SU-DHL-6 (cell line): Measurements from ENCODE around the gene MCAT.

Source experiments
- H2AFZ ChIP-seq: fragments of 200-600 bp; sonication (generic); 2 replicates; pipeline ENCODE4 v1.6.1; 2014; ENCODE audit warnings: low read depth, mild to moderate bottlenecking, moderate library complexity, mixed read lengths, antibody characterized with exemption, low read length; ENCODE audit not compliant: severe bottlenecking
- H3F3A ChIP-seq: fragments of 200-600 bp; shearing (Covaris generic); 2 replicates; pipeline ENCODE4 v1.6.0; 2016; ENCODE audit warnings: antibody characterized with exemption, mild to moderate bottlenecking; ENCODE audit not compliant: insufficient read depth
- H3K27ac ChIP-seq: fragments of 200-600 bp; sonication (generic); 2 replicates; pipeline ENCODE4 v1.5.1; 2016; ENCODE audit warnings: low read depth, mild to moderate bottlenecking, low read length, moderate library complexity, mixed read lengths
- H3K27me3 ChIP-seq: fragments of 200-600 bp; sonication (generic), shearing (Covaris generic); 2 replicates; pipeline ENCODE4 v1.6.0; 2014; ENCODE audit warnings: mild to moderate bottlenecking, low read length
- H3K36me3 ChIP-seq: fragments of 200-600 bp; sonication (generic); 2 replicates; pipeline ENCODE4 v1.6.1; 2014; ENCODE audit warnings: mild to moderate bottlenecking, low read length, mixed read lengths
- H3K4me2 ChIP-seq: fragments of 300-600, 200-600 bp; shearing (Covaris generic), sonication (generic); 2 replicates; pipeline ENCODE4 v1.6.0; 2014; ENCODE audit warnings: low read length, low read depth, mild to moderate bottlenecking; ENCODE audit not compliant: poor library complexity, severe bottlenecking
- H3K4me3 ChIP-seq: fragments of 200-600 bp; sonication (generic); 2 replicates; pipeline ENCODE4 v1.5.1; 2014; ENCODE audit warnings: antibody characterized with exemption, low read length, mild to moderate bottlenecking, mixed read lengths; ENCODE audit not compliant: insufficient read depth, poor library complexity, severe bottlenecking
- H3K79me2 ChIP-seq: fragments of 200-600 bp; sonication (generic); 2 replicates; pipeline ENCODE4 v1.6.1; 2014; ENCODE audit warnings: mild to moderate bottlenecking, low read length, moderate library complexity; ENCODE audit not compliant: insufficient read depth
- H3K9ac ChIP-seq: fragments of 200-600 bp; sonication (generic); 2 replicates; pipeline ENCODE4 v1.7.0; 2014; ENCODE audit warnings: mild to moderate bottlenecking, low read length
- H3K9me2 ChIP-seq: fragments of 200-600 bp; sonication (generic); replicated peaks from 2 replicates; pipeline ENCODE4 v1.6.1; 2014; ENCODE audit warnings: low read length; ENCODE audit not compliant: insufficient read depth
- H3K9me3 ChIP-seq: fragments of 200-600 bp; sonication (generic); 2 replicates; pipeline ENCODE4 v1.6.1; 2014; ENCODE audit warnings: low read length, mixed read lengths; ENCODE audit not compliant: insufficient read depth
- H4K20me1 ChIP-seq: fragments of 200-600 bp; sonication (generic); 2 replicates; pipeline ENCODE4 v1.6.1; 2014; ENCODE audit warnings: low read depth, mild to moderate bottlenecking, antibody characterized with exemption, low read length, moderate library complexity, mixed read lengths
- EZH2phosphoT487 ChIP-seq: fragments of 200-600 bp; sonication (generic), shearing (Covaris generic); conservative IDR thresholded peaks from 2 replicates; pipeline ENCODE4 v1.6.1; 2018; ENCODE audit warnings: mild to moderate bottlenecking, antibody characterized with exemption, low read length, moderate library complexity, mixed read lengths
- TF ChIP-seq, protein P1 (sequence below): fragments of 200-600 bp; sonication (generic); IDR thresholded peaks from one replicate; pipeline ENCODE4 v1.5.1; 2017; ENCODE audit warnings: antibody characterized with exemption, mild to moderate bottlenecking, low read length, moderate library complexity; ENCODE audit not compliant: insufficient read depth, poor library complexity, severe bottlenecking

The MCAT gene

DNA sequence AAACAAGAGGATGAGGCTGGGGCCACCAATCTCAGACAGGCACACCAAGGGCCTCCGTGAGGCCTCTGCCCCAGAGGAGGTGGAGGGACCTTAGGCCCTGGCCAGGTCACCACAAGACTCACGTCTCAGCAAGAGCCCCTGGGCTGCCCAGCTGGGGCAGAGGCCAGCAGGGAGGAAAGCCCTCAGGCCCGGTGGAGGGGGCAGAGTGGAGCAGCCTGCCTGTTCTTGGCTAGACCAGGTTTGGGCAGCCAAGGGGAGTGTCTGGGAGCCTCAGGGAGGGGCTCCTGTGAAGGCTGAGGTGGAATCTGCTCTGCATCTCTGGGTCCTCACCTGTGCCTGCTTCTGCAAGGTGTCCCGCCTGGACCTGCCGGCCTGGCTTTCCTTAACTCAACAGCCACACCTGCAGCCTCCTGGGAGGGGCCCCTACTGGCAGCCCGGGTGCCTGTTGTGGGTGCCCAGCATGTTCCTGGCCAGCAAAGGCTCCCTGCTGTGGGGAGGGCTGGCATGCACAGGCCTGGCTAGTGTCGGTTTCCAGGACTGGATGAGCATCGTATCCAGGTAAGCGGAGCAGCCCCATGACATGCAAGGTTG is 31.8 kb upstream of the MCAT start:
- Histone ChIP-seq H3K9ac (no peak overlapping the region), H3K79me2 (no peaks in the 10 kb centered on the region), H3F3A (no peaks in the 10 kb centered on the region), H3K27ac (no peak overlapping the region), H3K9me2 (no peaks in the 10 kb centered on the region), H3K36me3 (no peaks in the 10 kb centered on the region), H3K9me3 (no peaks in the 10 kb centered on the region), H3K27me3 (no peaks in the 10 kb centered on the region), H2AFZ (no peak overlapping the region), H3K4me3 (no peak overlapping the region), H4K20me1 (no peaks in the 10 kb centered on the region), H3K4me2 (no peak overlapping the region)
- TF ChIP-seq EZH2phosphoT487: no peak
- TF ChIP-seq, protein P1, sequence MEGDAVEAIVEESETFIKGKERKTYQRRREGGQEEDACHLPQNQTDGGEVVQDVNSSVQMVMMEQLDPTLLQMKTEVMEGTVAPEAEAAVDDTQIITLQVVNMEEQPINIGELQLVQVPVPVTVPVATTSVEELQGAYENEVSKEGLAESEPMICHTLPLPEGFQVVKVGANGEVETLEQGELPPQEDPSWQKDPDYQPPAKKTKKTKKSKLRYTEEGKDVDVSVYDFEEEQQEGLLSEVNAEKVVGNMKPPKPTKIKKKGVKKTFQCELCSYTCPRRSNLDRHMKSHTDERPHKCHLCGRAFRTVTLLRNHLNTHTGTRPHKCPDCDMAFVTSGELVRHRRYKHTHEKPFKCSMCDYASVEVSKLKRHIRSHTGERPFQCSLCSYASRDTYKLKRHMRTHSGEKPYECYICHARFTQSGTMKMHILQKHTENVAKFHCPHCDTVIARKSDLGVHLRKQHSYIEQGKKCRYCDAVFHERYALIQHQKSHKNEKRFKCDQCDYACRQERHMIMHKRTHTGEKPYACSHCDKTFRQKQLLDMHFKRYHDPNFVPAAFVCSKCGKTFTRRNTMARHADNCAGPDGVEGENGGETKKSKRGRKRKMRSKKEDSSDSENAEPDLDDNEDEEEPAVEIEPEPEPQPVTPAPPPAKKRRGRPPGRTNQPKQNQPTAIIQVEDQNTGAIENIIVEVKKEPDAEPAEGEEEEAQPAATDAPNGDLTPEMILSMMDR: no peak

DNA sequence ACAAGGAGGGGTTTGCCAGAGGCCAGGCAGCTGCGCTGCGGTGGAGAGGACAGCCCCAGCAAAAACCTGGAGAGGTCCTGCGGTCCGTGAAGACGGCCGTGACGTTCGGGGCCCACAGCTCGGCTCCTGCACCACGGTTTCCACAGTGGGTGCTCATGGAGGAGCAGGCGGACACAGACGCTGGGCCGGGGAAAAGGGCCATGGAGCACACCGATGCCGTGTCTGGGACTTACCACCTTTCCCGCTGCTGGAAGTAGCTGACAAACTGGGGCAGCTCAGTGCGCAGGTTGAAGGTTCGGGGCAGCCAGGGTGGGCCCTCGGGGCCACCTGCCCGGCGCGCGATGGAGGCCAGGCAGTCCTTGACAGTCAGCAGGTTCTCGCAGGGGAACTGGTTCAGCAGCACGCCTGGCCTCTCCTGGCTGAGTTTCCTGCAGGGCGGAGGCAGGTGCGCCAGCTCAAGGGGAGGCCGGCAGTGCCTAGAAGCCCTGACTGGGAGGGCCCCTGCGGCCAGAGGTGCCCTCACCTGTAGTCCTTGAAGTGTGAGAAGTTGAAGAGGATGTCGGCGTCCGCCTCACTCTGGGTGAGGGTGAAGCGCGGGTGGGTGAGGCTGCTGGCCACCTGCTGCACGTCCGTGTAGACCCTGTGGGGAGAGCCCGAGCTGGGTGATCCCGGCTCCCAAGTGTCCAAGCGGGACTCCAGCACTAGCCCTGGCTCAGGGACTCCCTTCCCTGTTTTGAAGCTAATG is 30.9 kb upstream of the MCAT start:
- no peaks in the 10 kb centered on the region for H3K36me3 ChIP-seq
- H3K27me3 ChIP-seq: no peaks in the 10 kb centered on the region
- H3K9me3 ChIP-seq: no peaks in the 10 kb centered on the region
- no peak overlapping the region for H3K9ac ChIP-seq
- no peak overlapping the region for H3K27ac ChIP-seq
- H3K4me3 ChIP-seq: no peak overlapping the region
- no peaks in the 10 kb centered on the region for H3K79me2 ChIP-seq
- H3K9me2 ChIP-seq: no peaks in the 10 kb centered on the region
- H3K4me2 ChIP-seq: no peak overlapping the region
- TF ChIP-seq, protein P1: no peak
- no peak for TF ChIP-seq EZH2phosphoT487
- H3F3A ChIP-seq: no peaks in the 10 kb centered on the region
- no peaks in the 10 kb centered on the region for H4K20me1 ChIP-seq
- H2AFZ ChIP-seq: no peak overlapping the region

DNA sequence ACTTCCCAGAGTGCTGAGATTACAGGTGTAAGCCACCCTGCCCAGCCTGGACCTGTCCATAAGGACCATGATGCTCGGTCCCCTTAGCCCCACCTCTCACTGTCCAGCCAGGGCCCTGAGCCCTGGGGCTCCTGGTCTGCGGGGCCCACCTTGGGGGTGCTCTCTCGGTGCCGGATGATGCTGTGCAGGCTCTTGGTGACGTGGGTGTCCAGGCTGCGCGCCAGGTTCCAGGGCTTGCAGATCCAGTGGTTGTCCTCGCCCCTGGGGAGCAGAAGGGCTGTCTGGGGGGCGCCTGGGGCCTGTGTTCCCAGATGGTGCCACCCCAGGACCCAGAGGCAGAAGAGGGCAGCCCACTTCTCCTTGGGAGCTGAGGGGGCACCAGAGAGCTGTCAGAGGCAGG is 30.4 kb upstream of the MCAT start:
- Histone ChIP-seq H4K20me1 (no peaks in the 10 kb centered on the region), H3K27me3 (no peaks in the 10 kb centered on the region)

More for the DNA sequence above, 30.4 kb upstream of the MCAT start:
- no peaks in the 10 kb centered on the region for H3K9me3 ChIP-seq
- TF ChIP-seq, protein P1: no peak
- TF ChIP-seq EZH2phosphoT487: no peak
- H3K36me3 ChIP-seq: no peaks in the 10 kb centered on the region
- H3K9ac ChIP-seq: no peak overlapping the region
- H3K27ac ChIP-seq: no peak overlapping the region
- H3K4me2 ChIP-seq: no peak overlapping the region
- no peaks in the 10 kb centered on the region for H3K79me2 ChIP-seq
- no peak overlapping the region for H2AFZ ChIP-seq
- H3K9me2 ChIP-seq: no peaks in the 10 kb centered on the region
- no peak overlapping the region for H3K4me3 ChIP-seq
- H3F3A ChIP-seq: no peaks in the 10 kb centered on the region
